Tibial nerve (tissue), 4 donors: ENCODE results near the gene CPEB3.
"Not testable (repeated sequence)": the region's sequence is repeated elsewhere in the genome, so short reads cannot be mapped to it uniquely, and the experiment has no call there.

Experiments
- EP300 ChIP-seq, 2 donors: sonication (generic); formaldehyde crosslinking; IDR thresholded peaks; one replicate each; pipeline ENCODE4 v1.6.1; 2017; ENCODE audit warnings: antibody characterized with exemption in 2 of 2, mild to moderate bottlenecking in 1 of 2
- POLR2A ChIP-seq, 2 donors: fragments of 450-650 bp; IDR thresholded peaks; one replicate each; pipeline ENCODE4 v1.6.1; 2017; ENCODE audit warnings: antibody characterized with exemption in 2 of 2, mild to moderate bottlenecking in 2 of 2, moderate library complexity in 2 of 2
- TF ChIP-seq, protein P1 (sequence below), 5 experiments: fragments of 200-600 bp in 3 of 5; fragments of 450-650 bp in 2 of 5; sonication (generic) in 3 of 5; IDR thresholded peaks; one replicate each; pipeline ENCODE4 v1.5.1; 2016 to 2019; ENCODE audit warnings: antibody characterized with exemption in 5 of 5, mild to moderate bottlenecking in 3 of 5, moderate library complexity in 2 of 5

DNA sequence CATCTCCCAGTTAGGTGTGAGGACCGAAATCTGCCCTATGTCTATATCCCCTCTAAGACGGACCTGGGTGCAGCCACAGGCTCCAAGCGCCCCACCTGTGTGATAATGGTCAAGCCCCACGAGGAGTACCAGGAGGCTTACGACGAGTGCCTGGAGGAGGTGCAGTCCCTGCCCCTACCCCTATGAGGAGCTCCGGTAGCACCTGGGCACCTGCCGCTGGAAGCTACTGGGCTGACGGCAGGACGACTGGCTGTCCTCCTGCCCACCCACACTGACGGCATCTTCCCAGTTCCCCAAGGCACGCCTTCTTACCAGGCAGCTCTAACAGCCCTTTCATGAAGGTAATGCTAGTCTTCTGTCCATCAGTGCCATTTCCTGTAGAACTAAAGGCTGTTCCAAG, 74.3 kb downstream of the CPEB3 start:
- TF ChIP-seq, protein P1, sequence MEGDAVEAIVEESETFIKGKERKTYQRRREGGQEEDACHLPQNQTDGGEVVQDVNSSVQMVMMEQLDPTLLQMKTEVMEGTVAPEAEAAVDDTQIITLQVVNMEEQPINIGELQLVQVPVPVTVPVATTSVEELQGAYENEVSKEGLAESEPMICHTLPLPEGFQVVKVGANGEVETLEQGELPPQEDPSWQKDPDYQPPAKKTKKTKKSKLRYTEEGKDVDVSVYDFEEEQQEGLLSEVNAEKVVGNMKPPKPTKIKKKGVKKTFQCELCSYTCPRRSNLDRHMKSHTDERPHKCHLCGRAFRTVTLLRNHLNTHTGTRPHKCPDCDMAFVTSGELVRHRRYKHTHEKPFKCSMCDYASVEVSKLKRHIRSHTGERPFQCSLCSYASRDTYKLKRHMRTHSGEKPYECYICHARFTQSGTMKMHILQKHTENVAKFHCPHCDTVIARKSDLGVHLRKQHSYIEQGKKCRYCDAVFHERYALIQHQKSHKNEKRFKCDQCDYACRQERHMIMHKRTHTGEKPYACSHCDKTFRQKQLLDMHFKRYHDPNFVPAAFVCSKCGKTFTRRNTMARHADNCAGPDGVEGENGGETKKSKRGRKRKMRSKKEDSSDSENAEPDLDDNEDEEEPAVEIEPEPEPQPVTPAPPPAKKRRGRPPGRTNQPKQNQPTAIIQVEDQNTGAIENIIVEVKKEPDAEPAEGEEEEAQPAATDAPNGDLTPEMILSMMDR (IDR thresholded peaks at IDR 0.05), result not testable (repeated sequence)
- not testable (repeated sequence) for TF ChIP-seq POLR2A, EP300 (IDR thresholded peaks at IDR 0.05)
